Amniotic stem cell (primary cell): ENCODE data around the gene CACNB2.

Source experiments
- DNase-seq: peaks from one replicate; lab custom pipeline; 2025; lab: John Stamatoyannopoulos, UW

The CACNB2 gene

GRCh38 chr10:18140149-18140956 lies at the start of gene CACNB2:
TSS of gene CACNB2 (plus strand) at chr10:18140424.
- no peak for DNase-seq

- DNase-seq = no peak
Observed at GRCh38 chr10:18094332-18094731, 45.9 kb upstream of the CACNB2 start.

- no peak for DNase-seq
Observed at GRCh38 chr10:18094793-18095192, 45.4 kb upstream of the CACNB2 start.

DNA sequence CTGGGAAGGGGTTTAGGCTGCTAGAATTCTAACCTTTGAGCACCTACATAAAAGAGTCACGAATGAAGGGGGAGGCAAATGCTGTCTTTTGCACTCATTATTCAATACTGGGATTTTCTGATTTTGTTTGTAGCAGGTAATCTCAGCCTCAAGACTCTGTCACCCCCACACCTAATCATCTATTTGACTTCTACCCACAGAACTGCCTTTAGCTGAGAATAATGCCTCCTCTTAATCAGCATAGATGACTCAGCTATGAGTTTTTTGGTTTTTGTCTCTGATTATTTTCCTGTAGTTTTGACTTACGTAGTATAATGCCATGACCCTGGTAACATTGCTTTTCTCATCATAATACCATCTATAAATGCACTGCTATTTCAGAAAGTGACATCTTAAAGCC lies 42.7 kb upstream of the CACNB2 start:
- DNase-seq = no peak

DNA sequence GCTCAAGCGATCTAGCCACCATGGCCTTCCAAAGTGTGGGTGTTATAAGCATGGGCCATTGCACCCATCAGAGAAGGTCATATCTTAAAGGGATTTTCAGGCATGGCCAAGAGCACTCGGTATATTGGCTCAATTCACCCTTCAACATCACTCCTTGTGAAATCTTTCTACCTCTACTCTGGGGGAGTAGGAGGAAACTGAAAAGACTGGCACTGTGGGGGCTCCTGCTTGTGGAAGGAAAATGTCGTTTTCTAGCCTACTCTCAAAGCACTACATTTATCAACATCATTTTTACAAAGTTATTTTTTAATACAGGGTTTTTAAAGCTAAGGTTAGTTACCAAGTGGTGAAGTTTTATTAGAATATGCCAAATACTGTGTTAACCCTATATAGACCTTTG lies 42.0 kb upstream of the CACNB2 start:
- no peak for DNase-seq

DNA sequence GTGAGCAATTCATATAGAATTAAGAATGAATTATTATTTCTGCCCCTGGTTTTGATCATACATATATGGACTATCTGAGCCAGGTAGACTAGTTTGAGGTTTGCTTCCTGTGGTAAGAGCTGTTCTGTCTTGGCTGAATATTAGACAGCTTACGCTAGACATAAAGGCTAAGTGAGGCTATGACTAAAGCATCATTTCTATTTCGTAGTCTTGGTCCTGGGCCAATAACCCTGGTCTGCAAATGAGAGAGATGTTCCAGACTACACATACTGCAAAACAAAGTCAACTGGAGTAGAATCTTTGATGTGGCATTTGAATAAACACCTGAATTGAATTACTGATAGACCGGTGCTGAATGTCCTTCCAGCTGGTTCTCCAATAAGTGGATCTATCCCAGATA lies 40.8 kb upstream of the CACNB2 start:
- DNase-seq = no peak

DNA sequence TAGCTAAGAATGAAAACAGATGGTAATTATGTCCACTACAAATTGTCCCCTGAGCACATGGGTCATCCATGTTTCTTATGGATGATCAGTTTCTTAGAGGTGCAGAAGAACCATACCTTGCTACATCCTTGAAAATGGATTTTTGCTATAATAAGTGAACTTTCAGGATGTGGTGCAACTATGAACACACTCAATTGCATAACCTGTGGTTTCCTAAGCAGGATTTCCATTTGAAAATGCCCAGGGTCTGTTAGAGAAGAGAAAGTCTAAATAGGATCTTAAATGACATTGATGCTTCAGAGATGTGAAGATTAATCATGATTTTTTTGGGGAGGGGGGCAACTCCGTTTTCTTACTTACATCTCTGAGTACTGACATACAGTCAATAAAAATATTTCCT lies 39.6 kb upstream of the CACNB2 start:
- DNase-seq = no peak

GRCh38 chr10:18102404-18102803 lies 37.8 kb upstream of the CACNB2 start:
- DNase-seq = no peak

DNA sequence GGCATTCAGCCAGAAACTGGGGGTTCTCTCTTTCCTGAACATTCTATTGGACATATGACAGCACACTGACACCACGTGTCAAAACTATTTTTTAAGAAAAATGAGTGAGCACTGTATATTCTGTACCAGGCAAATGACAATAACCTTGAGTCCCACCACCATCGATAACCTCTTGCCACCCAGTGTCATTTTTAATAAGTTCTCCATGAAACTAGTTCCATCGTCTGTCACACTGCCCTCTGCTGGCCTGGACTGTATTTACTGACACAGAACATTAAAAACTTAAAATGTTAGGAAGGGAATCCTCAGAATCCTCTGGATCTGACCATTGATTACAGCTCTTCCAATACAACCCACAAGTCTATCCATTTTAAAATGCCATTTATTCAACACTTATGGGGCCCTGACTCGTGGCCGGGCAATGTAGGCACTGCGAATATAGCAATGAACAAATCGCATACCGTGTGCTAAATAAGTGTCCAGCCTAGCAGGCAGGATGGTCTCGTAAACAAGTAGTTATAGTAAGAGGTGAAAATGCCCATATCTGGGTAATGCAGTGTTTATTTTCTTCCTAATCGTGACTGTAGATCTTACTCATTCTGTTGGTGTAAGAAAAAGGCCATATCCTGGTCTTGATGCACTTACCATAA lies 35.9 kb upstream of the CACNB2 start:
- DNase-seq = peak; percentile 14

DNA sequence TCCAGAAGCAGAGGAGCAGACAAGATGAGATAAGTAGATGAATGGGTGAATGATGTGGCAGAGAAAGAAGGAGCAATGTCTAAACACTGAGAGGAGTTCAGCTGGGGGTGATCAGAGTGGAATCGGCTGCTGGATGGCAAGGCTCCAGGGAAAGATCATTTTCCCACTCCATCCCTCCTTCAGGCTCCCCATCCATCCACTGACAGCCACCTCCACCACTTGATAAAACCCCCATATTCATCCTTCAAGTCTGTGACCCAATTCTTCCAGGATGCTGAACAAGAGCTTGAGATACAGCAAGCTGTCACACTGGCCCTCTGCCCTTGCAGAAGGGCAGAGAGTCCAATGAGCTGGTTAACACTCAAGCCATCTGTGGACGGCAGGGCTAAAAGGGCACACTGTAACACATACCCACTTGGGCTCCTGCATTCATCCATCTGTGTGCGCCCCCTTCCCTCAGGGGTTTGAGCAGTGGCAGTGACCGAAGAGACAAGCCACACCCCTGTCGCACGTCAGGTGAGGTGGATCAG lies 30.8 kb upstream of the CACNB2 start:
- no peak for DNase-seq

GRCh38 chr10:18113881-18114280 lies 26.3 kb upstream of the CACNB2 start:
- no peak for DNase-seq

DNA sequence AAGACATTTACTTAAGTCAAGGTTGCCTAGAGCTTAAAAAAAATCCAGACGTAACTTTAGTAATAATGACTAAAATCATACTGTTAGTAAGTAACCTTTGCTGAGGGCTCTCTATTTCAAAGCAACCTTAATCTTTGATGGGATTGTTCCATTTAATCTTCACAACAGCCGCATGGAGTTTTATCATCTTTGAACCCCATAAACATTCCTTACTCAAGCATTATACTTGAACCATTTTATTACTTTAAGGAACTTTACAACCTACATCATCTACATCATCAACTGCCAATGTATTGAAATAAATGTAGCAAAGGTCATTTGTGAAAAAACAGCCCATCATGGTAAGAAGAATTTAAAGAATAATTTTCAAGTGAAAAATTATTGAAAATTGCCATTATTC lies 22.9 kb upstream of the CACNB2 start:
- no peak for DNase-seq

GRCh38 chr10:18122753-18123152 lies 17.5 kb upstream of the CACNB2 start:
- DNase-seq = no peak

GRCh38 chr10:18133046-18133445 lies 7.2 kb upstream of the CACNB2 start:
- DNase-seq = no peak

GRCh38 chr10:18134509-18134908 lies 5.7 kb upstream of the CACNB2 start:
- DNase-seq = no peak

DNA sequence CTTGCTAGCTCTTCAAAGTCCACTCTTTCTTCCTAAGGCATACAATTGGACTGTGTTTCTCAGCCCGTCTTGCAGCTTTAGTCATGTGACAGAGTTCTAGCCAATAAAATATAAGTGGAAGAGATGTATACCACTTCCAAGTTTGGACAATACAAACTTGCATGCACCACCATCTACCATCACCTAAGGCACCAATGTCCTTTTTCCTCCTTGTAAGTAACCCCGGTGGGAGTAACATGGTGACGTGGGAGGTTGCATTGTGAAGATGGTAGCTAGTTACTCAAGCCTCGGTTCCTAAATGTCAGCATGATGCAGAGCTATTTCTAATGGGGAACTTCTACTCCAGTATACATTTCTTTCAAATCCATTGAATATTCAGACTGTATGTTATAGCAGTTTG lies 5.3 kb upstream of the CACNB2 start:
- no peak for DNase-seq

DNA sequence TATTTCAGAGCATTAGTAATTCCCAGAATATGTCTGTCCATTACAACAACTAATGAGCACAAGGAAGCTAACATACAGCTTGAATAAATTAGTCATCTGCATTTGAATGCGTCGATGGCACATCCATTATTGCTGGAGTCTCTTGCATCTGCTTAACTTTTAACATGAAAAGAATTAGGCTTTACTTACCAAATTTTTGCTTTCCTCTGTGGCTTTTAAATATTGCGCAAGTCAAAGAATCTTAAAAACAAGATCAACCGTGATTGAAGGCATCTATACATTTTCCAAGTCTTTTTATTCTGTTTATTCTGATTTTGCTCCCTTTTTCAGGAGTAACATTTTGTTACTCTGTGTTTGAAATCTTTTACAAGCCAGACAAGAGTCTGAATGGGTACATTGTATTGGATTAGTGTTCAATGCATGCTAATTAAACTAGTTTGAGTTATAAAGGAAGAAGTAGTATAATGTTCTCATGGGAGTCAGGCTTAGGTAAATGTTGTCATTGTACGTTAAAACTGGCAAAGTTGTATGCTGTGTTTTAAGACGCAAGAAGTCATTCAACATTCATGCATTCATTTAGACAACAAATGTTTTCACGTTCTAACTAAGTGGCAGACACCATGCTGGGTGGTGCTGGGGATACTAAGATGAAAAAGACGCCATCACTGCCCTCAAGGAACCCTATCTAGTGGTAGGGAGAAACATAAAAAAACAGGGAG lies 4.0 kb upstream of the CACNB2 start:
- no peak for DNase-seq

- no peak for DNase-seq
Observed at GRCh38 chr10:18137111-18137510, 3.1 kb upstream of the CACNB2 start.

GRCh38 chr10:18140957-18141845 lies 977 bp downstream of the CACNB2 start:
- DNase-seq = no peak

GRCh38 chr10:18142151-18142550 lies 1.9 kb downstream of the CACNB2 start:
- DNase-seq = no peak

DNA sequence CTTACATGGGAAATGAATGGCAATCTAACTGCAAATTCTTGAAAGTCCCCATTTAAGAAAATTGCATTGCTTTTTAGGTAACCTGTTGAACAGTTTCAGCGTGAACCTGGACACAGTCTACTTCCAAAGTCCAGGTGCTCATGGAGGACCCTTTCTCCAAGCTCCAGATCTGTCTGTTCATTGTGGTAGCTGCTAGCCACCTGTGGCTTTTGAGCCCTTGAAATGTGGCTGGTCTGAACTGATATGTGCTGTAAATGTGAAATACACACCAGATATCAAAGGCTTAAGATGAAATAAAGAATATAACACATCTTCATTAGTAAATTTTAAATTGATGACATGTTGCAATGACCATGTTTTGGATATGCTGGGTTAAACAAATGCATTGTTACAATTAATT lies 4.2 kb downstream of the CACNB2 start:
- no peak for DNase-seq

GRCh38 chr10:18144928-18145327 lies 4.7 kb downstream of the CACNB2 start:
- DNase-seq = no peak
